ENCODE results near the gene GPER1.

DNA sequence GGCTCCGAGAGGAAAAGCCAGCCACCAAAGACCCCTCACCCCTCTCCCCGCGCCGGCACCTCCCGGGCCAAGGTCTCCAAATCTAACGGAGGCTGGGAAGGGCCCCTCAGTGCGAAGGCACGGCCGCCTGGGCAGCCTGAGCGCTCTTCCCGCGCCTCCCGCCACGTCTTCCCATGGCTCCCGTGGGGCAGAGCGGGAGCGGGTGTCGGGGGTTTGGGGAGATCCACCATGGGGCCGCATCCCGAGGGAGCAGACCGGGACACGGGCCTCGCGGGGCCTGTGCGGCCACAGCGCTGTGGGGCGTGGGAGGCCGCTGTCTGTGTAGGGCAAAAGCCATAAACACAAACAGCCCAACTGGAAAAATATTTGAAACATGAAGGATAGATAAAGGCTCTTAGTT is 22.4 kb downstream of the GPER1 start:
- TF ChIP-seq POLR2AphosphoS5 (IDR thresholded peaks at IDR 0.05) (no peak), POLR2A (IDR thresholded peaks at IDR 0.05; ENCODE audit: low read depth) (no peak)
- TF ChIP-seq, protein P1, sequence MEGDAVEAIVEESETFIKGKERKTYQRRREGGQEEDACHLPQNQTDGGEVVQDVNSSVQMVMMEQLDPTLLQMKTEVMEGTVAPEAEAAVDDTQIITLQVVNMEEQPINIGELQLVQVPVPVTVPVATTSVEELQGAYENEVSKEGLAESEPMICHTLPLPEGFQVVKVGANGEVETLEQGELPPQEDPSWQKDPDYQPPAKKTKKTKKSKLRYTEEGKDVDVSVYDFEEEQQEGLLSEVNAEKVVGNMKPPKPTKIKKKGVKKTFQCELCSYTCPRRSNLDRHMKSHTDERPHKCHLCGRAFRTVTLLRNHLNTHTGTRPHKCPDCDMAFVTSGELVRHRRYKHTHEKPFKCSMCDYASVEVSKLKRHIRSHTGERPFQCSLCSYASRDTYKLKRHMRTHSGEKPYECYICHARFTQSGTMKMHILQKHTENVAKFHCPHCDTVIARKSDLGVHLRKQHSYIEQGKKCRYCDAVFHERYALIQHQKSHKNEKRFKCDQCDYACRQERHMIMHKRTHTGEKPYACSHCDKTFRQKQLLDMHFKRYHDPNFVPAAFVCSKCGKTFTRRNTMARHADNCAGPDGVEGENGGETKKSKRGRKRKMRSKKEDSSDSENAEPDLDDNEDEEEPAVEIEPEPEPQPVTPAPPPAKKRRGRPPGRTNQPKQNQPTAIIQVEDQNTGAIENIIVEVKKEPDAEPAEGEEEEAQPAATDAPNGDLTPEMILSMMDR (IDR thresholded peaks at IDR 0.05), result no peak
